Fibroblast of villous mesenchyme (primary cell): Measurements from ENCODE around the gene TBP. TPM values are rescaled to one million over a fixed set of nuclear protein-coding genes. Genes with fewer than 3 reads are reported as not detected.
A peak's percentile ranks its signal among the peaks of the same experiment; 100 is the strongest.

ENCODE experiments used
- DNase-seq: peaks from one replicate; pipeline ENCODE4 v3.0.0-alpha.2; 2010; ENCODE audit warnings: low read depth
- H3K4me3 ChIP-seq: 2 replicates; pipeline ENCODE4 v1.5.1; 2011; ENCODE audit warnings: low read depth, mild to moderate bottlenecking, low read length
- CTCF ChIP-seq: IDR thresholded peaks from 2 replicates; pipeline ENCODE4 v1.5.1; 2012; ENCODE audit warnings: low read depth, mild to moderate bottlenecking, low read length; ENCODE audit not compliant: insufficient read depth
- total RNA-seq: library from RNA; depleted of rRNA; stranded (reverse); fragments of >200 nt; gene quantifications from 2 replicates; pipeline ENCODE4 v1.2.3, GENCODE V29; 2012

Gene TBP
- total RNA-seq, 1 donor, result 13.0 TPM

DNA sequence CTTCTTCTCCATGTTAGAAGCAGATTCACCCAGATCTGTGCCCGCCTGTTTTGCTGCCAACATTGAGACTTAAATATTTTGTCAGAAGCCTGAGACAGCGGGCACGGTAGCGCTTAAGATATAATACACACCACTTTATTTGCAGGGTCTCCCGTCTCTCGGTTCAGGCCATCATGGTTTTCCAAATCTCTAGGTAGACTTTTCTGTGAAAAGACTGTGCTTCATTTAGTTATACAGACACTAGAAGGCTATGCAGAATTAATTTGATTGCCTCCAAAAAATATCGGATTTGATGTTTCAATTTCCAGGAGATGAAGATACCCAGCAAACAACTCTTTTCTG lies 598 bp downstream of the TBP start:
- TF ChIP-seq CTCF, result no peak
- H3K4me3 ChIP-seq, result peak overlapping the region; percentile 98
- DNase-seq, result no peak

- DNase-seq, result no peak
- peak overlapping the region; percentile 98 for H3K4me3 ChIP-seq
- TF ChIP-seq CTCF, result no peak
Measured at GRCh38 chr6:170555305-170555704, 1.1 kb downstream of the TBP start.

DNA sequence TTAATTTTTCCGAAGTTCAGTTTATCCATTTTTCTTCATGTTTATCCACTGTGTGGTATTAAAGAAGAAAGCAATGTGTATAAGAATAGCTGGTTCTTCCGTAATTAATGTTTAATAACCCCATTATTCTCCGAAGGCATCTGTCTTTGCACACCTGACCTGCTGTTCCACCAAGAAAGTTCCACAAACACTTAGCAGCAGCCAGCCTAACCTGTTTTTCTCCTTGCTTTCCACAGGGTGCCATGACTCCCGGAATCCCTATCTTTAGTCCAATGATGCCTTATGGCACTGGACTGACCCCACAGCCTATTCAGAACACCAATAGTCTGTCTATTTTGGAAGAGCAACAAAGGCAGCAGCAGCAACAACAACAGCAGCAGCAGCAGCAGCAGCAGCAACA lies 7.4 kb downstream of the TBP start:
- no peak overlapping the region for H3K4me3 ChIP-seq
- TF ChIP-seq CTCF, result no peak
- DNase-seq, result no peak

DNA sequence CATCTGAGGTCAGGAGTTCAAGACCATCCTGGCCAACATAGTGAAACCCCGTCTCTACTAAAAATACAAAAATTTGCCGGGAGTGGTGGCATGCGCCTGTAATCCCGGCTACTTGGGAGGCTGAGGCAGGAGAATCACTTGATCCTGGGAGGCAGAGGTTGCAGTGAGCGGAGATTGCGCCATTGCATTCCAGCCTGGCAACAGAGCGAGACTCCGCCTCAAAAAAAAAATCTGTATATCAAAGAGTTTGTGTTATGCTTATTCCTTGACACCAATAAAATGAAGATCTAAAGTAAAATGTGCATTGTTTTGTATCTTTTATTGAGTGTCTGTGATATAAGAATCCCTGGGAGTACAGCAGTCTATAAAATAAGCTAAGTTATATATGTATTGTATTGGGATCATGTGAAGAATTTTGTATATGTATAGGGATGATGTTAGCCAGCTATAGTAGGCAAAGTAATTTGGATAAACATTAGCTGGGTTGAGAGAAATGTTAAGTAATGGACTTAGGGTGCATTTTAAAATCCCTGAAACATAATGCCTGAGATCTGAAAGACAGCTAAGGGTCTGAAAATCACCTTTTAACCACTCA lies 10.9 kb downstream of the TBP start:
- TF ChIP-seq CTCF, result no peak
- DNase-seq, result no peak
- H3K4me3 ChIP-seq, result no peak overlapping the region

DNA sequence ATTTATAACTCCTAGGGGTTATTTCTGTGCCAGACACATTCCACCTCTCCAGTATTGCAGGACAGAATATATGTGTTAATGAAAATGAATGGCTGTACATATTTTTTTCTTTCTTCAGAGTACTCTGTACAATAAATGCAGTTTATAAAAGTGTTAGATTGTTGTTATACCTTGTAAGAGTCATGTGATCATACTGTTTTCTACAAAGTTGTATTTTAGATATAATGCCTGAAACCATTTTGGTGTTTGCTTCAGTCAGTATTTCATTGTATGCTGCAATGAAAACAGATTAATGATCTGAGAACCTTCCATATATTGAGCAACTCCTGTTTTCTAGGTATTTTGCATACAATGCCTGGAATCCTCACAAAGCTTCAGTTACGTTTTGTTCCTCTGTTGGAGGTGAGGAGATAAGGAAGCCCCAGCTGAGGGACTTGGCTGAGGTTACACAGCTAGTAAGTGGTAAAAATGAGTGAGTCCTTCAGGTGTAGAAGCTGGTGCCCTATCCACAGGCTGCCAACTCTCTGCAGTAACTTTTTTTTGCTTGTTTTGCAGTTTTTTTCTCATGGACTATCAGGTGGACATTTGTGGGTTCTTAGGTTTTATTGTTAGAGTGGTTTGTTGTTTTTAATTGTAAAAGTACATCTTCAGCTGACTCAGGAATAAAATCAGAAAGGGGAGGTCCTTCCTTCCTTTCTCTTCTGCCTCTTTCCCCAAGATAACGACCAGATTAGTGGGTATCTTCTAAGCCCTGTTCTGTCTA lies 18.7 kb downstream of the TBP start:
- H3K4me3 ChIP-seq, result no peak overlapping the region
- TF ChIP-seq CTCF, result no peak
- no peak for DNase-seq

DNA sequence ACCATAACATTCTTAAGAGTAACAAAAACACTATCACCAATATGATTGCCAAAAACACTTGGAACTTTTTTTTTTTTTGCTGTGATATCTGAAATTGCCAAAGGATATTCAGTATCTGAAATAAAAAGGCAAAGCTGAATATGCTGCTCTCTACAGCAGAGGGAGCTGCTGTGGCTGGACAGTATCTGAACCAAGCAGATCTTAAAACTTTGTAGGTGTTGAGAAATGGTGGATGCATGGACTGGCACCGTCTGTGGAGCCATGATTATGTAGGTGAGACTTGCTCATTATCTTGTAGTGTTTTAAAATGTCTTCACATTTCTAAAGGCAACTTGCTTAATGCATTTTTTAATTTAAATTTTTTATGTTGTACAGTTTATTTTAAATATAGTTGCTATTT lies 21.1 kb downstream of the TBP start:
- H3K4me3 ChIP-seq, result no peak overlapping the region
- peak; percentile 36 for TF ChIP-seq CTCF
- no peak for DNase-seq
